Measurements from ENCODE around the gene PI4KB. TPM values are rescaled to one million over a fixed set of nuclear protein-coding genes. Genes with fewer than 3 reads are reported as not detected.

PI4KB gene
- total RNA-seq: 100 to 1,000 TPM in 1 of 4 donors, 10 to 100 TPM in 3; 15.9 to 155 (median 44.1) TPM

- DNase-seq: peak; percentile 92 to 97
- no peaks in the 10 kb centered on the region for H3K9me3 ChIP-seq
- no peaks in the 10 kb centered on the region for H3K36me3 ChIP-seq
- intact Hi-C loops (cut with DNase I; ENCODE audit: low total_unique reads): no loop called here
- no peaks in the 10 kb centered on the region for H3K27me3 ChIP-seq
- H3K27ac ChIP-seq: peak within 1 kb of the TSS; percentile 91 to 94
- peaks cover 0 to 4% of the 10 kb centered on the region in 2 donors for H3K4me1 ChIP-seq
- peak within 1 kb of the TSS; percentile 61 to 62 for H3K4me3 ChIP-seq
- TF ChIP-seq POLR2A (IDR thresholded peaks at IDR 0.05) (peak; percentile 46 to 79), CTCF (IDR thresholded peaks at IDR 0.05) (peak in 3 of 4 experiments; percentile 7 to 18 (median 12))
Measured at GRCh38 chr1:151327223-151327902, at the start of gene PI4KB. PI4KB (minus strand) TSS chr1:151327416; CDS start chr1:151316481, 10,935 bp downstream.

GRCh38 chr1:151373196-151373595 lies 46.0 kb upstream of the PI4KB start:
- H3K27me3 ChIP-seq: no peaks in the 10 kb centered on the region
- TF ChIP-seq POLR2A (IDR thresholded peaks at IDR 0.05): no peak
- TF ChIP-seq CTCF (IDR thresholded peaks at IDR 0.05): no peak
- no peak for DNase-seq
- H3K9me3 ChIP-seq: no peaks in the 10 kb centered on the region
- no peak overlapping the region for H3K4me3 ChIP-seq
- H3K4me1 ChIP-seq: peaks cover 5 to 8% of the 10 kb centered on the region in 2 donors
- intact Hi-C loops (cut with DNase I; ENCODE audit: low total_unique reads): no loop called here
- H3K36me3 ChIP-seq: no peaks in the 10 kb centered on the region
- H3K27ac ChIP-seq: peak overlapping the region in 1 of 2 donors; percentile 85

GRCh38 chr1:151372058-151372934 lies 45.1 kb upstream of the PI4KB start, which contains the start of gene SELENBP1:
SELENBP1 (minus strand) TSS chr1:151372705; CDS start chr1:151372641, 64 bp downstream.
- peak within 1 kb of the TSS; percentile 29 to 36 for H3K4me3 ChIP-seq
- no peaks in the 10 kb centered on the region for H3K36me3 ChIP-seq
- no peaks in the 10 kb centered on the region for H3K9me3 ChIP-seq
- H3K27ac ChIP-seq: peak within 1 kb of the TSS; percentile 74 to 85
- peak; percentile 83 to 89 for DNase-seq
- no peaks in the 10 kb centered on the region for H3K27me3 ChIP-seq
- peaks cover 5 to 12% of the 10 kb centered on the region in 2 donors for H3K4me1 ChIP-seq
- intact Hi-C loops (cut with DNase I; ENCODE audit: low total_unique reads): no loop called here
- TF ChIP-seq CTCF (IDR thresholded peaks at IDR 0.05): no peak
- TF ChIP-seq POLR2A (IDR thresholded peaks at IDR 0.05): peak; percentile 63 to 64

GRCh38 chr1:151371370-151372057 lies 44.3 kb upstream of the PI4KB start:
- H3K4me1 ChIP-seq: peaks cover 5 to 12% of the 10 kb centered on the region in 2 donors
- H3K4me3 ChIP-seq: peak overlapping the region; percentile 29 to 36
- intact Hi-C loops (cut with DNase I; ENCODE audit: low total_unique reads): no loop called here
- peak; percentile 78 for DNase-seq
- peak overlapping the region; percentile 74 to 85 for H3K27ac ChIP-seq
- no peaks in the 10 kb centered on the region for H3K9me3 ChIP-seq
- H3K36me3 ChIP-seq: no peaks in the 10 kb centered on the region
- TF ChIP-seq POLR2A (IDR thresholded peaks at IDR 0.05) (no peak), CTCF (IDR thresholded peaks at IDR 0.05) (no peak)
- H3K27me3 ChIP-seq: no peaks in the 10 kb centered on the region
